Tibial artery (tissue), 4 donors: Measurements from ENCODE around the gene FNDC3A.
"Not testable (repeated sequence)": the region's sequence is repeated elsewhere in the genome, so short reads cannot be mapped to it uniquely, and the experiment has no call there.

ENCODE experiments used
- DNase-seq, 2 donors: peaks; one replicate each; pipeline ENCODE4 v3.0.0-alpha.2; 2019
- H3K27ac ChIP-seq, 2 donors: fragments of 200-600 bp; sonication (generic) in 1 of 2; 1 replicate in 1 of 2; 2 replicates in 1 of 2; pipeline ENCODE4 v1.5.1; 2018 to 2019; ENCODE audit warnings: mild to moderate bottlenecking in 1 of 2
- H3K27me3 ChIP-seq, 2 donors: fragments of 200-600 bp; sonication (generic) in 1 of 2; one replicate each; pipeline versions ENCODE4 v1.5.1 to v1.6.0; 2016 to 2019
- H3K36me3 ChIP-seq, 3 donors: fragments of 200-600 bp; sonication (generic) in 2 of 3; one replicate each; pipeline ENCODE4 v1.5.1; 2016 to 2019; ENCODE audit warnings: mild to moderate bottlenecking in 2 of 3
- H3K4me1 ChIP-seq, 4 donors: fragments of 200-600 bp; sonication (generic) in 2 of 4; 1 replicate in 3 of 4; 2 replicates in 1 of 4; pipeline ENCODE4 v1.5.1; 2016 to 2019
- H3K4me3 ChIP-seq, 2 donors: fragments of 200-600 bp; sonication (generic) in 1 of 2; 1 replicate in 1 of 2; 2 replicates in 1 of 2; pipeline ENCODE4 v1.5.1; 2018 to 2019; ENCODE audit warnings: mild to moderate bottlenecking in 2 of 2
- H3K9me3 ChIP-seq, 3 donors: fragments of 200-600 bp; sonication (generic) in 1 of 3; one replicate each; pipeline ENCODE4 v1.5.1; 2016 to 2019
- CTCF ChIP-seq, 2 experiments: fragments of 200-600 bp in 1 of 2; fragments of 450-650 bp in 1 of 2; IDR thresholded peaks; one replicate each; pipeline ENCODE4 v1.5.1; 2017 to 2019; ENCODE audit warnings: antibody characterized with exemption in 2 of 2, mild to moderate bottlenecking in 1 of 2, moderate library complexity in 1 of 2
- intact Hi-C: fragments of 100-400 bp; cut with DNase I; formaldehyde crosslinking; loops from one replicate; pipeline ENCODE4 v1.15.0; 2023; ENCODE audit warnings: low total_unique reads

Gene FNDC3A

GRCh38 chr13:49112782-49113525 is 137.2 kb downstream of the FNDC3A start:
- no peak for TF ChIP-seq CTCF (IDR thresholded peaks at IDR 0.05)
- Histone ChIP-seq H3K27ac (no peak overlapping the region), H3K9me3 (no peaks in the 10 kb centered on the region), H3K4me3 (no peak overlapping the region), H3K27me3 (no peaks in the 10 kb centered on the region), H3K36me3 (peaks cover 0 to 26% (median 18%) of the 10 kb centered on the region in 3 donors), H3K4me1 (peaks cover 0 to 35% (median 5%) of the 10 kb centered on the region in 4 donors)
- intact Hi-C loops, result no loop called here
- no peak for DNase-seq

- Histone ChIP-seq H3K36me3 (peaks cover 0 to 34% (median 26%) of the 10 kb centered on the region in 3 donors), H3K9me3 (no peaks in the 10 kb centered on the region), H3K27me3 (no peaks in the 10 kb centered on the region), H3K27ac (no peak overlapping the region), H3K4me3 (no peak overlapping the region), H3K4me1 (peaks cover 0 to 35% (median 5%) of the 10 kb centered on the region in 4 donors)
- no peak for DNase-seq
- intact Hi-C loops, result no loop called here
- no peak for TF ChIP-seq CTCF (IDR thresholded peaks at IDR 0.05)
Observed at GRCh38 chr13:49113526-49114286, 138.0 kb downstream of the FNDC3A start.

GRCh38 chr13:49116873-49117272 is 141.2 kb downstream of the FNDC3A start:
- intact Hi-C loops, result no loop called here
- DNase-seq, result no peak
- Histone ChIP-seq H3K36me3 (peaks cover 0 to 42% (median 36%) of the 10 kb centered on the region in 3 donors), H3K9me3 (no peaks in the 10 kb centered on the region), H3K4me3 (no peak overlapping the region), H3K27me3 (no peaks in the 10 kb centered on the region), H3K27ac (no peak overlapping the region), H3K4me1 (peaks cover 0 to 21% (median 4%) of the 10 kb centered on the region in 4 donors)
- TF ChIP-seq CTCF (IDR thresholded peaks at IDR 0.05), result no peak

GRCh38 chr13:49118455-49118854 is 142.7 kb downstream of the FNDC3A start:
- H3K9me3 ChIP-seq, H3K4me1 ChIP-seq, H3K4me3 ChIP-seq, DNase-seq, intact Hi-C loops, H3K27ac ChIP-seq, H3K27me3 ChIP-seq: not testable (repeated sequence)
- H3K36me3 ChIP-seq, result peaks cover 0 to 42% (median 36%) of the 10 kb centered on the region in 3 donors

- Histone ChIP-seq H3K27me3 (no peaks in the 10 kb centered on the region), H3K36me3 (no peaks in the 10 kb centered on the region), H3K4me3 (no peak overlapping the region), H3K4me1 (no peaks in the 10 kb centered on the region), H3K27ac (no peak overlapping the region), H3K9me3 (no peaks in the 10 kb centered on the region)
- intact Hi-C loops, result no loop called here
- no peak for TF ChIP-seq CTCF (IDR thresholded peaks at IDR 0.05)
- DNase-seq, result no peak
Observed at GRCh38 chr13:49124693-49125304, 149.1 kb downstream of the FNDC3A start.
